ENCODE results near the gene SV2C. TPM values are rescaled to one million over a fixed set of nuclear protein-coding genes. Genes with fewer than 3 reads are reported as not detected.

The SV2C gene
- total RNA-seq, 1 experiment from 2014 or later: 0.09 TPM

DNA sequence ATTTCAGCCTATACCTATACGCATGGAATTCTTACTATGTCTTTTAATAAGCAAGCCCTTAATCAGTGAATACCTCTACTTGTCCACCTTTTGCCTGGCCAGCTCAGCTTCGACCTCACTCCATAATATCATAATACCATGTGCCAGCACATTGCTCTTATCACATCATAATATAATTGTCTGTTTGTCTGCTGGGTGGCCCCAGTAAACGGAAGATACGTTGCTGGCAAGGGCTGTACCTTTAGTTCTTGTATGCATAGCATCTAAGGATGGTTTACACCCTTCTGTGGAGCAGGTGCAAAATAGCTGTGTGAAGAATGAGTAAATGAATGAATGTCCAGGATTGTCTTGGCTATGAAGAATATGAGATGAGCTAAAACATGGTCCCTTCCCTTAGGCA lies 29.9 kb downstream of the SV2C start:
- TF ChIP-seq, protein P1, sequence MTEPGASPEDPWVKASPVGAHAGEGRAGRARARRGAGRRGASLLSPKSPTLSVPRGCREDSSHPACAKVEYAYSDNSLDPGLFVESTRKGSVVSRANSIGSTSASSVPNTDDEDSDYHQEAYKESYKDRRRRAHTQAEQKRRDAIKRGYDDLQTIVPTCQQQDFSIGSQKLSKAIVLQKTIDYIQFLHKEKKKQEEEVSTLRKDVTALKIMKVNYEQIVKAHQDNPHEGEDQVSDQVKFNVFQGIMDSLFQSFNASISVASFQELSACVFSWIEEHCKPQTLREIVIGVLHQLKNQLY (CRISPR knock-in tag; IDR thresholded peaks at IDR 0.05): no peak
- TF ChIP-seq ETV6 (CRISPR knock-in tag; IDR thresholded peaks at IDR 0.05): no peak
- TF ChIP-seq, protein P2, sequence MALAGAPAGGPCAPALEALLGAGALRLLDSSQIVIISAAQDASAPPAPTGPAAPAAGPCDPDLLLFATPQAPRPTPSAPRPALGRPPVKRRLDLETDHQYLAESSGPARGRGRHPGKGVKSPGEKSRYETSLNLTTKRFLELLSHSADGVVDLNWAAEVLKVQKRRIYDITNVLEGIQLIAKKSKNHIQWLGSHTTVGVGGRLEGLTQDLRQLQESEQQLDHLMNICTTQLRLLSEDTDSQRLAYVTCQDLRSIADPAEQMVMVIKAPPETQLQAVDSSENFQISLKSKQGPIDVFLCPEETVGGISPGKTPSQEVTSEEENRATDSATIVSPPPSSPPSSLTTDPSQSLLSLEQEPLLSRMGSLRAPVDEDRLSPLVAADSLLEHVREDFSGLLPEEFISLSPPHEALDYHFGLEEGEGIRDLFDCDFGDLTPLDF (CRISPR knock-in tag; IDR thresholded peaks at IDR 0.05): no peak
- TF ChIP-seq, protein P3, sequence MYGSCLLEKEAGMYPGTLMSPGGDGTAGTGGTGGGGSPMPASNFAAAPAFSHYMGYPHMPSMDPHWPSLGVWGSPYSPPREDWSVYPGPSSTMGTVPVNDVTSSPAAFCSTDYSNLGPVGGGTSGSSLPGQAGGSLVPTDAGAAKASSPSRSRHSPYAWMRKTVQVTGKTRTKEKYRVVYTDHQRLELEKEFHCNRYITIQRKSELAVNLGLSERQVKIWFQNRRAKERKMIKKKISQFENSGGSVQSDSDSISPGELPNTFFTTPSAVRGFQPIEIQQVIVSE (CRISPR knock-in tag; IDR thresholded peaks at IDR 0.05; ENCODE audit: borderline replicate concordance): no peak
- TF ChIP-seq, protein P4, sequence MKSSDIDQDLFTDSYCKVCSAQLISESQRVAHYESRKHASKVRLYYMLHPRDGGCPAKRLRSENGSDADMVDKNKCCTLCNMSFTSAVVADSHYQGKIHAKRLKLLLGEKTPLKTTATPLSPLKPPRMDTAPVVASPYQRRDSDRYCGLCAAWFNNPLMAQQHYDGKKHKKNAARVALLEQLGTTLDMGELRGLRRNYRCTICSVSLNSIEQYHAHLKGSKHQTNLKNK (CRISPR knock-in tag; IDR thresholded peaks at IDR 0.05): no peak
- TF ChIP-seq RORB (CRISPR knock-in tag; IDR thresholded peaks at IDR 0.05): no peak
- TF ChIP-seq FOXP1 (CRISPR knock-in tag; IDR thresholded peaks at IDR 0.05; ENCODE audit: borderline replicate concordance): no peak
- TF ChIP-seq KAT7 (CRISPR knock-in tag; IDR thresholded peaks at IDR 0.05; ENCODE audit: borderline replicate concordance): no peak
- TF ChIP-seq, protein P5, sequence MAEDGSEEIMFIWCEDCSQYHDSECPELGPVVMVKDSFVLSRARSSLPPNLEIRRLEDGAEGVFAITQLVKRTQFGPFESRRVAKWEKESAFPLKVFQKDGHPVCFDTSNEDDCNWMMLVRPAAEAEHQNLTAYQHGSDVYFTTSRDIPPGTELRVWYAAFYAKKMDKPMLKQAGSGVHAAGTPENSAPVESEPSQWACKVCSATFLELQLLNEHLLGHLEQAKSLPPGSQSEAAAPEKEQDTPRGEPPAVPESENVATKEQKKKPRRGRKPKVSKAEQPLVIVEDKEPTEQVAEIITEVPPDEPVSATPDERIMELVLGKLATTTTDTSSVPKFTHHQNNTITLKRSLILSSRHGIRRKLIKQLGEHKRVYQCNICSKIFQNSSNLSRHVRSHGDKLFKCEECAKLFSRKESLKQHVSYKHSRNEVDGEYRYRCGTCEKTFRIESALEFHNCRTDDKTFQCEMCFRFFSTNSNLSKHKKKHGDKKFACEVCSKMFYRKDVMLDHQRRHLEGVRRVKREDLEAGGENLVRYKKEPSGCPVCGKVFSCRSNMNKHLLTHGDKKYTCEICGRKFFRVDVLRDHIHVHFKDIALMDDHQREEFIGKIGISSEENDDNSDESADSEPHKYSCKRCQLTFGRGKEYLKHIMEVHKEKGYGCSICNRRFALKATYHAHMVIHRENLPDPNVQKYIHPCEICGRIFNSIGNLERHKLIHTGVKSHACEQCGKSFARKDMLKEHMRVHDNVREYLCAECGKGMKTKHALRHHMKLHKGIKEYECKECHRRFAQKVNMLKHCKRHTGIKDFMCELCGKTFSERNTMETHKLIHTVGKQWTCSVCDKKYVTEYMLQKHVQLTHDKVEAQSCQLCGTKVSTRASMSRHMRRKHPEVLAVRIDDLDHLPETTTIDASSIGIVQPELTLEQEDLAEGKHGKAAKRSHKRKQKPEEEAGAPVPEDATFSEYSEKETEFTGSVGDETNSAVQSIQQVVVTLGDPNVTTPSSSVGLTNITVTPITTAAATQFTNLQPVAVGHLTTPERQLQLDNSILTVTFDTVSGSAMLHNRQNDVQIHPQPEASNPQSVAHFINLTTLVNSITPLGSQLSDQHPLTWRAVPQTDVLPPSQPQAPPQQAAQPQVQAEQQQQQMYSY (CRISPR knock-in tag; IDR thresholded peaks at IDR 0.05): no peak
- no peak for TF ChIP-seq ZNF219 (CRISPR knock-in tag; IDR thresholded peaks at IDR 0.05; ENCODE audit: borderline replicate concordance)
- TF ChIP-seq, protein P6, sequence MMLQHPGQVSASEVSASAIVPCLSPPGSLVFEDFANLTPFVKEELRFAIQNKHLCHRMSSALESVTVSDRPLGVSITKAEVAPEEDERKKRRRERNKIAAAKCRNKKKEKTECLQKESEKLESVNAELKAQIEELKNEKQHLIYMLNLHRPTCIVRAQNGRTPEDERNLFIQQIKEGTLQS (CRISPR knock-in tag; conservative IDR thresholded peaks at IDR 0.05): no peak
- TF ChIP-seq CREM (CRISPR knock-in tag; IDR thresholded peaks at IDR 0.05): no peak
- no peak for TF ChIP-seq ZNF423 (CRISPR knock-in tag; IDR thresholded peaks at IDR 0.05)
- no peak for TF ChIP-seq GRHL2 (CRISPR knock-in tag; IDR thresholded peaks at IDR 0.05; ENCODE audit: insufficient replicate concordance, severe bottlenecking)
- H3K4me3 Mint-ChIP-seq: no peak overlapping the region
- ChIA-PET POLR2A (no interaction called here), CTCF (no interaction called here)
- H3K4me1 Mint-ChIP-seq: peaks cover 9% of the 10 kb centered on the region
- DNase-seq (ENCODE audit: low spot score): no peak
- H3K27me3 Mint-ChIP-seq (ENCODE audit: low read depth): no peaks in the 10 kb centered on the region
- no peak overlapping the region for H3K27ac Mint-ChIP-seq
- ATAC-seq: no peak
- no peaks in the 10 kb centered on the region for H3K9me3 Mint-ChIP-seq
- no peaks in the 10 kb centered on the region for H3K36me3 Mint-ChIP-seq

DNA sequence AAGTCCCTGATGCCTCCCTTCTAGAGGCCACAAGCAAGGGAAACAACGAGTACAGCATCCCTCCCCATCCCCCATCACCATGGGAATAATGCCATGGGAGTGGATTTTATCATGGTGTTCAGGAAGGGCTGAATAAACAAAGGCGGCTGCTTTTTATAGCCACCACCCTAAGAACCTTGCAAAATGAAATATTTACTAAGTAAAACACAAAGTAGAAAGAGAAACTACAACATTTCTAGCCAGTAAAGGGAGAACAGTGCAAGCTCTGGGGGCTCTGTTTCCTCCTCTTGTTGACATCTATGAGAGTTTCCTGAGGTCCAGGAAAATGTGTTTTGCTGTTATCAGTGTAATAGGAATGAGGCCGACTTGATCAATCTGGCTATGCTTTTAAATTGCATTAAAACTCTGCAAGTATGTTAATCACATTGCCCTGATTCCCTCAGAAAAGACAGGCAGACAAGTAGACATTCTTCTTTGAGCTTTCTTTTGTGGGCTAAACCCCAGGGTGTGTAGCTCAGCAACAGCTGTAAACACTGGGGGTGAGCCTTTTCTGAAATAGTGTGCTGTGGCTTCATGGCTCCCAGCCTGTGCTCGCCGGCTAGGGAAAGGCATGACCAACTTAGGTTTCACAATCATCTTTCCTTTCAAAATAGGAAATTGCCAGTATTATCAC lies 31.1 kb downstream of the SV2C start:
- ATAC-seq: peak; percentile 82
- Mint-ChIP-seq H3K27me3 (ENCODE audit: low read depth) (no peaks in the 10 kb centered on the region), H3K27ac (no peak overlapping the region), H3K4me1 (peaks cover 9% of the 10 kb centered on the region), H3K36me3 (no peaks in the 10 kb centered on the region), H3K9me3 (no peaks in the 10 kb centered on the region), H3K4me3 (no peak overlapping the region)
- CTCF ChIA-PET: interaction anchor here (1.2 kb wide), 1 partner anchor 32 kb away, joined by 6 read pairs; no protein-coding TSS in a partner anchor
- POLR2A ChIA-PET: interaction anchor here (0.6 kb wide), 1 partner anchor 128 kb away, joined by 5 read pairs; no protein-coding TSS in a partner anchor
- DNase-seq (ENCODE audit: low spot score): peak; percentile 13
- TF ChIP-seq CREB1 (CRISPR knock-in tag; IDR thresholded peaks at IDR 0.05) (no peak), PRRX2 (CRISPR knock-in tag; IDR thresholded peaks at IDR 0.05) (no peak), TP53 (CRISPR knock-in tag; IDR thresholded peaks at IDR 0.05) (no peak), ZNF232 (CRISPR knock-in tag; IDR thresholded peaks at IDR 0.05) (no peak), GRHL2 (CRISPR knock-in tag; IDR thresholded peaks at IDR 0.05; ENCODE audit: insufficient replicate concordance, severe bottlenecking) (no peak)
- TF ChIP-seq, protein P7, sequence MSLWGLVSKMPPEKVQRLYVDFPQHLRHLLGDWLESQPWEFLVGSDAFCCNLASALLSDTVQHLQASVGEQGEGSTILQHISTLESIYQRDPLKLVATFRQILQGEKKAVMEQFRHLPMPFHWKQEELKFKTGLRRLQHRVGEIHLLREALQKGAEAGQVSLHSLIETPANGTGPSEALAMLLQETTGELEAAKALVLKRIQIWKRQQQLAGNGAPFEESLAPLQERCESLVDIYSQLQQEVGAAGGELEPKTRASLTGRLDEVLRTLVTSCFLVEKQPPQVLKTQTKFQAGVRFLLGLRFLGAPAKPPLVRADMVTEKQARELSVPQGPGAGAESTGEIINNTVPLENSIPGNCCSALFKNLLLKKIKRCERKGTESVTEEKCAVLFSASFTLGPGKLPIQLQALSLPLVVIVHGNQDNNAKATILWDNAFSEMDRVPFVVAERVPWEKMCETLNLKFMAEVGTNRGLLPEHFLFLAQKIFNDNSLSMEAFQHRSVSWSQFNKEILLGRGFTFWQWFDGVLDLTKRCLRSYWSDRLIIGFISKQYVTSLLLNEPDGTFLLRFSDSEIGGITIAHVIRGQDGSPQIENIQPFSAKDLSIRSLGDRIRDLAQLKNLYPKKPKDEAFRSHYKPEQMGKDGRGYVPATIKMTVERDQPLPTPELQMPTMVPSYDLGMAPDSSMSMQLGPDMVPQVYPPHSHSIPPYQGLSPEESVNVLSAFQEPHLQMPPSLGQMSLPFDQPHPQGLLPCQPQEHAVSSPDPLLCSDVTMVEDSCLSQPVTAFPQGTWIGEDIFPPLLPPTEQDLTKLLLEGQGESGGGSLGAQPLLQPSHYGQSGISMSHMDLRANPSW (CRISPR knock-in tag; conservative IDR thresholded peaks at IDR 0.05; ENCODE audit: low read depth): no peak
- TF ChIP-seq, protein P8, sequence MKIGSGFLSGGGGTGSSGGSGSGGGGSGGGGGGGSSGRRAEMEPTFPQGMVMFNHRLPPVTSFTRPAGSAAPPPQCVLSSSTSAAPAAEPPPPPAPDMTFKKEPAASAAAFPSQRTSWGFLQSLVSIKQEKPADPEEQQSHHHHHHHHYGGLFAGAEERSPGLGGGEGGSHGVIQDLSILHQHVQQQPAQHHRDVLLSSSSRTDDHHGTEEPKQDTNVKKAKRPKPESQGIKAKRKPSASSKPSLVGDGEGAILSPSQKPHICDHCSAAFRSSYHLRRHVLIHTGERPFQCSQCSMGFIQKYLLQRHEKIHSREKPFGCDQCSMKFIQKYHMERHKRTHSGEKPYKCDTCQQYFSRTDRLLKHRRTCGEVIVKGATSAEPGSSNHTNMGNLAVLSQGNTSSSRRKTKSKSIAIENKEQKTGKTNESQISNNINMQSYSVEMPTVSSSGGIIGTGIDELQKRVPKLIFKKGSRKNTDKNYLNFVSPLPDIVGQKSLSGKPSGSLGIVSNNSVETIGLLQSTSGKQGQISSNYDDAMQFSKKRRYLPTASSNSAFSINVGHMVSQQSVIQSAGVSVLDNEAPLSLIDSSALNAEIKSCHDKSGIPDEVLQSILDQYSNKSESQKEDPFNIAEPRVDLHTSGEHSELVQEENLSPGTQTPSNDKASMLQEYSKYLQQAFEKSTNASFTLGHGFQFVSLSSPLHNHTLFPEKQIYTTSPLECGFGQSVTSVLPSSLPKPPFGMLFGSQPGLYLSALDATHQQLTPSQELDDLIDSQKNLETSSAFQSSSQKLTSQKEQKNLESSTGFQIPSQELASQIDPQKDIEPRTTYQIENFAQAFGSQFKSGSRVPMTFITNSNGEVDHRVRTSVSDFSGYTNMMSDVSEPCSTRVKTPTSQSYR (CRISPR knock-in tag; IDR thresholded peaks at IDR 0.05): no peak
